HepG2 (cell line): ENCODE results near the gene MTSS2. TPM values are rescaled to one million over a fixed set of nuclear protein-coding genes. Genes with fewer than 3 reads are reported as not detected.
A peak's percentile ranks its signal among the peaks of the same experiment; 100 is the strongest.

ENCODE experiments used
- ARID5B ChIP-seq: IDR thresholded peaks from 2 replicates; pipeline ENCODE4 v1.4.0; 2020; ENCODE audit warnings: mild to moderate bottlenecking, missing genetic modification reagents
- FOXM1 ChIP-seq: sonication (generic); formaldehyde crosslinking; IDR thresholded peaks from 2 replicates; pipeline ENCODE4 v1.5.0; 2020; ENCODE audit warnings: missing genetic modification reagents
- MAFK ChIP-seq, 2 experiments: IDR thresholded peaks in 1 of 2; conservative IDR thresholded peaks in 1 of 2; 2 replicates each; pipeline ENCODE4 v1.6.1; 2011; ENCODE audit warnings: improper control_type of control experiment in 2 of 2, low read length in 2 of 2
- NCOA5 ChIP-seq: sonication (generic); formaldehyde crosslinking; IDR thresholded peaks from 2 replicates; pipeline ENCODE4 v1.4.0; 2020; ENCODE audit warnings: missing genetic modification reagents
- PAF1 ChIP-seq: IDR thresholded peaks from 2 replicates; pipeline ENCODE4 v1.6.1; 2016; ENCODE audit warnings: missing genetic modification reagents, missing compliant biosample characterization
- RAD51 ChIP-seq: fragments of 450-650 bp; IDR thresholded peaks from 2 replicates; pipeline ENCODE4 v1.6.1; 2016; ENCODE audit warnings: borderline replicate concordance
- REPIN1 ChIP-seq: sonication (generic); formaldehyde crosslinking; IDR thresholded peaks from 2 replicates; pipeline ENCODE4 v1.8.0; 2022; ENCODE audit warnings: missing genetic modification reagents, low read depth, mild to moderate bottlenecking, borderline replicate concordance
- RFX5 ChIP-seq: IDR thresholded peaks from 2 replicates; pipeline ENCODE4 v1.6.1; 2011; ENCODE audit warnings: low read depth, low read length, improper control_type of control experiment
- ZBTB10 ChIP-seq: sonication (generic); formaldehyde crosslinking; IDR thresholded peaks from 2 replicates; pipeline ENCODE4 v1.4.0; 2020; ENCODE audit warnings: missing genetic modification reagents, borderline replicate concordance
- ZBTB40 ChIP-seq, 2 experiments: fragments of 450-650 bp in 1 of 2; sonication (generic) in 1 of 2; formaldehyde crosslinking in 1 of 2; IDR thresholded peaks; 2 replicates each; pipeline versions ENCODE4 v1.6.1 to v1.8.0; 2016 to 2022; ENCODE audit warnings: antibody characterized with exemption in 1 of 2, mild to moderate bottlenecking in 1 of 2, missing genetic modification reagents in 1 of 2
- ZBTB8A ChIP-seq: sonication (generic); formaldehyde crosslinking; IDR thresholded peaks from 2 replicates; pipeline ENCODE4 v1.4.0; 2020; ENCODE audit warnings: mild to moderate bottlenecking, low read depth, missing genetic modification reagents, borderline replicate concordance
- ZNF557 ChIP-seq: sonication (generic); formaldehyde crosslinking; IDR thresholded peaks from 2 replicates; pipeline ENCODE4 v1.4.0; 2020; ENCODE audit warnings: missing genetic modification reagents
- polyA plus RNA-seq, 8 experiments: library from polyadenylated mRNA; depleted of rRNA in 3 of 8; stranded (reverse) in 7 of 8; unstranded in 1 of 8; fragments of >200 nt; fragmentation: Illumina TruSeq in 4 of 8; extraction: Trizol in 4 of 8; gene quantifications; 2 replicates each; pipeline versions ENCODE4 v1.2.1 to v1.2.3, GENCODE V29; 2011 to 2016; ENCODE audit warnings: low read depth in 4 of 8, missing spikeins in 1 of 8, mixed read lengths in 1 of 8; ENCODE audit not compliant: insufficient read depth in 1 of 8
- total RNA-seq, 5 experiments: library from RNA; depleted of rRNA; stranded (reverse); fragments of >200 nt; fragmentation: Illumina TruSeq; extraction: Trizol; gene quantifications; 2 replicates each; pipeline ENCODE4 v1.2.3, GENCODE V29; 2016; ENCODE audit warnings: low read depth in 1 of 5

MTSS2 gene
- total and polyA plus RNA-seq, 2 of the 13 experiments (the other 11 are each of a cell fraction or from before 2014, with no cell fraction given): 132 to 242 TPM

GRCh38 chr16:70724146-70725023, 38.5 kb upstream of the MTSS2 start (continued):
- TF ChIP-seq NCOA5 (CRISPR knock-in tag) (no peak), ZBTB10 (no peak), FOXM1 (no peak), MAFK (conservative IDR thresholded peaks at IDR 0.05 in 1 of 2, IDR thresholded peaks at IDR 0.05 in 1 of 2; ENCODE audit: low read length in 2 of 2) (no peak), RAD51 (no peak), PAF1 (CRISPR knock-in tag) (no peak), ZBTB40 (IDR thresholded peaks at IDR 0.05) (no peak), ZBTB40 (CRISPR knock-in tag; IDR thresholded peaks at IDR 0.05) (no peak; the same call in 1 of the 2 replicates), ZBTB8A (CRISPR knock-in tag) (no peak), ARID5B (CRISPR knock-in tag) (peak; percentile 65), RFX5 (no peak), ZNF557 (CRISPR knock-in tag) (0 out of 2 replicates have a peak, but pooled peaks have one; percentile 16), REPIN1 (CRISPR knock-in tag) (peak; percentile 72)
